B cell (primary cell): ENCODE results near the gene CCDC191. TPM values are rescaled to one million over a fixed set of nuclear protein-coding genes. Genes with fewer than 3 reads are reported as not detected.

Experiments
- ATAC-seq: fragments of 200-7000 bp; cut with Tn5 transposase; one replicate; pipeline ENCODE4 v1.10.0; 2021; ENCODE audit warnings: low read depth, mild to moderate bottlenecking, moderate number of reproducible peaks, moderate library complexity
- CTCF ChIA-PET: fragments of 350-600 bp; sonication (Branson Sonifier 250); formaldehyde crosslinking; loops from one replicate; lab custom pipeline; 2021; ENCODE audit warnings: antibody characterized with exemption, inconsistent platforms; lab: Charles Lee
- POLR2A ChIA-PET: fragments of 350-600 bp; sonication (Branson Sonifier 250); formaldehyde crosslinking; loops from one replicate; lab custom pipeline; 2021; ENCODE audit warnings: antibody characterized with exemption; lab: Charles Lee
- DNase-seq: peaks from one replicate; pipeline ENCODE4 v3.0.0; 2013
- H2AFZ ChIP-seq: 2 replicates; pipeline ENCODE4 v1.6.1; 2012; ENCODE audit warnings: mild to moderate bottlenecking, low read depth, low read length; ENCODE audit not compliant: insufficient read depth, poor library complexity, severe bottlenecking
- H3K27ac ChIP-seq, 2 donors: 1 replicate in 1 of 2; 2 replicates in 1 of 2; pipeline ENCODE4 v1.5.1; 2012 to 2013; ENCODE audit warnings: low read length in 2 of 2, mild to moderate bottlenecking in 2 of 2, moderate library complexity in 1 of 2
- H3K27me3 ChIP-seq, 4 experiments: fragments of 200-600 bp in 1 of 4; sonication (generic) in 1 of 4; replicated peaks in 1 of 4; 1 replicate in 2 of 4; 2 replicates in 2 of 4; pipeline versions ENCODE4 v1.6.1 to v1.7.0; 2013 to 2016; ENCODE audit warnings: low read length in 3 of 4, mild to moderate bottlenecking in 2 of 4, mixed read lengths in 1 of 4, moderate library complexity in 1 of 4; ENCODE audit not compliant: insufficient read depth in 4 of 4, control insufficient read depth in 3 of 4; ENCODE audit errors: control extremely low read depth in 1 of 4
- H3K36me3 ChIP-seq, 2 experiments: replicated peaks in 1 of 2; 1 replicate in 1 of 2; 2 replicates in 1 of 2; pipeline versions ENCODE4 v1.6.1 to v1.7.1; 2013; ENCODE audit warnings: low read length in 1 of 2; ENCODE audit not compliant: insufficient read depth in 2 of 2, control insufficient read depth in 1 of 2; ENCODE audit errors: control extremely low read depth in 1 of 2, extremely low read depth in 1 of 2
- H3K4me1 ChIP-seq, 2 donors: fragments of 200-600 bp in 1 of 2; sonication (generic) in 1 of 2; 1 replicate in 1 of 2; 2 replicates in 1 of 2; pipeline versions ENCODE4 v1.5.1 to v1.6.1; 2013 to 2017; ENCODE audit warnings: low read length in 2 of 2; ENCODE audit not compliant: control insufficient read depth in 2 of 2, insufficient read depth in 2 of 2
- H3K4me2 ChIP-seq: replicated peaks from 2 replicates; pipeline ENCODE3; 2012; ENCODE audit warnings: mild to moderate bottlenecking, low read depth, low read length; ENCODE audit not compliant: poor library complexity, severe bottlenecking
- H3K4me3 ChIP-seq, 5 experiments: fragments of 200-600 bp in 1 of 5; sonication (generic) in 1 of 5; 1 replicate in 3 of 5; 2 replicates in 2 of 5; pipeline versions ENCODE4 v1.5.1 to v1.7.0; 2011 to 2016; ENCODE audit warnings: low read length in 4 of 5, mild to moderate bottlenecking in 4 of 5, low read depth in 2 of 5, control low read depth in 1 of 5, moderate library complexity in 1 of 5; ENCODE audit not compliant: insufficient read depth in 1 of 5; ENCODE audit errors: control extremely low read depth in 1 of 5, extremely low read depth in 1 of 5
- H3K79me2 ChIP-seq: fragments of 200-600 bp; sonication (generic); one replicate; pipeline ENCODE4 v1.6.0; 2016; ENCODE audit warnings: low read length; ENCODE audit not compliant: control insufficient read depth, insufficient read depth
- H3K9ac ChIP-seq: fragments of 200-600 bp; sonication (generic); 2 replicates; pipeline ENCODE4 v1.6.1; 2017; ENCODE audit warnings: mild to moderate bottlenecking, low read length, moderate library complexity
- H3K9me3 ChIP-seq, 3 donors: one replicate each; pipeline versions ENCODE4 v1.6.1 to v1.7.1; 2013; ENCODE audit warnings: low read length in 2 of 3; ENCODE audit not compliant: control insufficient read depth in 2 of 3, insufficient read depth in 1 of 3; ENCODE audit errors: control extremely low read depth in 1 of 3
- H4K20me1 ChIP-seq: 2 replicates; pipeline ENCODE4 v1.6.0; 2012; ENCODE audit warnings: mild to moderate bottlenecking, low read length; ENCODE audit not compliant: insufficient read depth, control insufficient read depth, poor library complexity, severe bottlenecking
- H3K27ac Mint-ChIP-seq: one replicate; pipeline ENCODE4 v1.8.0; 2021; ENCODE audit warnings: mixed read lengths
- H3K27me3 Mint-ChIP-seq: one replicate; pipeline ENCODE4 v1.8.0; 2021; ENCODE audit warnings: mixed read lengths
- H3K4me1 Mint-ChIP-seq: one replicate; pipeline ENCODE4 v1.8.0; 2021; ENCODE audit warnings: mixed read lengths
- H3K4me3 Mint-ChIP-seq: one replicate; pipeline ENCODE4 v1.8.0; 2021; ENCODE audit warnings: mixed read lengths
- H3K9me3 Mint-ChIP-seq: one replicate; pipeline ENCODE4 v1.8.0; 2022; ENCODE audit warnings: mixed read lengths; ENCODE audit not compliant: insufficient read depth
- CTCF ChIP-seq: fragments of 200-600 bp; IDR thresholded peaks from one replicate; pipeline ENCODE4 v1.8.0; 2022; ENCODE audit warnings: antibody characterized with exemption, mild to moderate bottlenecking
- EZH2 ChIP-seq: IDR thresholded peaks from 2 replicates; pipeline ENCODE4 v1.6.1; 2012; ENCODE audit warnings: borderline replicate concordance, low read depth, mild to moderate bottlenecking, moderate library complexity, low read length; ENCODE audit not compliant: insufficient read depth, poor library complexity, severe bottlenecking
- WGBS: methylation state at CpG from one replicate; pipeline ENCODE4 v1.1.5; 2013; ENCODE audit warnings: missing lambda C conversion rate; ENCODE audit not compliant: insufficient coverage; 5-methylcytosine and 5-hydroxymethylcytosine counted together
- intact Hi-C: fragments of 100-400 bp; cut with micrococcal nuclease; formaldehyde crosslinking; loops from one replicate; pipeline ENCODE4 v1.10.0; 2022
- polyA plus RNA-seq: library from polyadenylated mRNA; depleted of rRNA; stranded (reverse); fragments of >200 nt; gene quantifications from 2 replicates; pipeline ENCODE4 v1.2.3, GENCODE V29; 2012
- total RNA-seq, 2 donors: library from RNA; stranded (reverse); fragments of 120-200 nt in 1 of 2; gene quantifications; 1 replicate in 1 of 2; 2 replicates in 1 of 2; pipeline versions ENCODE4 v1.2.3 to v1.2.4, GENCODE V29; 2013 to 2022

The CCDC191 gene
- total and polyA plus RNA-seq, 2 donors (not counting 1 experiment from before 2014, with no cell fraction given): 26.7 to 47.9 TPM

GRCh38 chr3:113979916-113980315 lies 76.4 kb downstream of the CCDC191 start:
- no CpG with 5 or more reads among the region's 1 CpG for WGBS
- no peaks in the 10 kb centered on the region for H3K9me3 Mint-ChIP-seq
- Histone ChIP-seq H3K4me3 (no peak overlapping the region), H3K9ac (no peak overlapping the region), H3K4me2 (no peak overlapping the region), H2AFZ (no peak overlapping the region), H3K79me2 (no peaks in the 10 kb centered on the region), H3K27me3 (no peaks in the 10 kb centered on the region), H3K4me1 (peaks cover 21 to 23% of the 10 kb centered on the region in 2 donors), H4K20me1 (no peaks in the 10 kb centered on the region), H3K36me3 (peaks cover 18 to 25% of the 10 kb centered on the region in 2 experiments), H3K9me3 (peaks cover 0 to 3% (median 0%) of the 10 kb centered on the region in 3 donors), H3K27ac (no peak overlapping the region)
- ATAC-seq: no peak
- ChIA-PET CTCF (interaction anchor here (1.2 to 2.8 kb wide), 3 partner anchors 21 to 29 kb away, joined by 3 to 10 read pairs (median 4); no protein-coding TSS in a partner anchor), POLR2A (no interaction called here)
- peaks cover 47% of the 10 kb centered on the region for H3K4me1 Mint-ChIP-seq
- peak overlapping the region; percentile 18 for H3K27ac Mint-ChIP-seq
- no peak for TF ChIP-seq EZH2
- TF ChIP-seq CTCF: no peak
- DNase-seq: no peak
- H3K4me3 Mint-ChIP-seq: no peak overlapping the region
- intact Hi-C loops: no loop called here
- H3K27me3 Mint-ChIP-seq: no peaks in the 10 kb centered on the region

GRCh38 chr3:113977822-113978221 lies 78.5 kb downstream of the CCDC191 start:
- no peak overlapping the region for H3K9ac ChIP-seq
- WGBS: no CpG with 5 or more reads among the region's 4 CpGs
- TF ChIP-seq EZH2: no peak
- ChIA-PET POLR2A (no interaction called here), CTCF (no interaction called here)
- H3K4me2 ChIP-seq: no peak overlapping the region
- peaks cover 13 to 14% of the 10 kb centered on the region in 2 donors for H3K4me1 ChIP-seq
- H3K27ac Mint-ChIP-seq: peak overlapping the region; percentile 48
- H3K4me3 Mint-ChIP-seq: no peak overlapping the region
- H3K27me3 ChIP-seq: no peaks in the 10 kb centered on the region
- peaks cover 27% of the 10 kb centered on the region for H3K4me1 Mint-ChIP-seq
- H3K27me3 Mint-ChIP-seq: no peaks in the 10 kb centered on the region
- no peak overlapping the region for H2AFZ ChIP-seq
- intact Hi-C loops: no loop called here
- peaks cover 20 to 32% of the 10 kb centered on the region in 2 experiments for H3K36me3 ChIP-seq
- peak; percentile 43 for ATAC-seq
- H3K9me3 Mint-ChIP-seq: peaks cover 5% of the 10 kb centered on the region
- H3K79me2 ChIP-seq: no peaks in the 10 kb centered on the region
- DNase-seq: no peak
- H3K9me3 ChIP-seq: peaks cover 7 to 17% (median 8%) of the 10 kb centered on the region in 3 donors
- no peak overlapping the region for H3K4me3 ChIP-seq
- H4K20me1 ChIP-seq: no peaks in the 10 kb centered on the region
- no peak overlapping the region for H3K27ac ChIP-seq
